Measurements from ENCODE around the gene GFRA1. TPM values are rescaled to one million over a fixed set of nuclear protein-coding genes. Genes with fewer than 3 reads are reported as not detected.

GFRA1 gene
- total and polyA plus RNA-seq, 7 donors = under 0.01 to 115 (median 38.9) TPM

- 90 to 91% methylated on average over 2 of the region's 2 CpGs for WGBS, 2 donors
- Histone ChIP-seq H3K4me1 (peaks cover 0 to 12% (median 8%) of the 10 kb centered on the region in 4 donors), H3K27ac (no peak overlapping the region), H3K4me3 (no peak overlapping the region), H3K9me3 (no peaks in the 10 kb centered on the region), H3K36me3 (no peaks in the 10 kb centered on the region), H3K27me3 (no peaks in the 10 kb centered on the region)
- no peak for DNase-seq
- intact Hi-C loops (cut with DNase I) = no loop called here
- TF ChIP-seq POLR2A (IDR thresholded peaks at IDR 0.05) = no peak
- no peak for TF ChIP-seq EP300 (IDR thresholded peaks at IDR 0.05)
- TF ChIP-seq CTCF (IDR thresholded peaks at IDR 0.05) = no peak
- no peak for TF ChIP-seq POLR2AphosphoS5 (IDR thresholded peaks at IDR 0.05)
Measured at GRCh38 chr10:116233230-116233629, 39.8 kb downstream of the GFRA1 start.

GRCh38 chr10:116232613-116233012 lies 40.4 kb downstream of the GFRA1 start:
- TF ChIP-seq POLR2AphosphoS5 (IDR thresholded peaks at IDR 0.05) = no peak
- no peak for TF ChIP-seq EP300 (IDR thresholded peaks at IDR 0.05)
- TF ChIP-seq POLR2A (IDR thresholded peaks at IDR 0.05) = no peak
- TF ChIP-seq CTCF (IDR thresholded peaks at IDR 0.05) = no peak
- Histone ChIP-seq H3K27me3 (no peaks in the 10 kb centered on the region), H3K9me3 (no peaks in the 10 kb centered on the region), H3K4me1 (peaks cover 0 to 6% (median 4%) of the 10 kb centered on the region in 4 donors), H3K4me3 (no peak overlapping the region), H3K27ac (no peak overlapping the region), H3K36me3 (no peaks in the 10 kb centered on the region)
- no peak for DNase-seq
- intact Hi-C loops (cut with DNase I) = no loop called here
- WGBS, 2 donors = 35 to 65% methylated on average over 2 of the region's 2 CpGs

GRCh38 chr10:116226766-116227165 lies 46.2 kb downstream of the GFRA1 start:
- DNase-seq = no peak
- 91 to 96% methylated on average over 6 of the region's 6 CpGs for WGBS, 2 donors

GRCh38 chr10:116226053-116226452 lies 47.0 kb downstream of the GFRA1 start:
- 83 to 87% methylated on average over 5 of the region's 5 CpGs for WGBS, 2 donors
- intact Hi-C loops (cut with DNase I) = no loop called here
- no peak for TF ChIP-seq POLR2A (IDR thresholded peaks at IDR 0.05)
- no peak for TF ChIP-seq POLR2AphosphoS5 (IDR thresholded peaks at IDR 0.05)
- TF ChIP-seq CTCF (IDR thresholded peaks at IDR 0.05) = no peak
- no peak for TF ChIP-seq EP300 (IDR thresholded peaks at IDR 0.05)

More at GRCh38 chr10:116226766-116227165, 46.2 kb downstream of the GFRA1 start:
- Histone ChIP-seq H3K36me3 (no peaks in the 10 kb centered on the region), H3K27me3 (no peaks in the 10 kb centered on the region), H3K4me3 (no peak overlapping the region), H3K4me1 (no peaks in the 10 kb centered on the region), H3K9me3 (no peaks in the 10 kb centered on the region), H3K27ac (no peak overlapping the region)
- TF ChIP-seq EP300 (IDR thresholded peaks at IDR 0.05) (no peak), POLR2AphosphoS5 (IDR thresholded peaks at IDR 0.05) (no peak), POLR2A (IDR thresholded peaks at IDR 0.05) (no peak), CTCF (IDR thresholded peaks at IDR 0.05) (no peak)
- intact Hi-C loops (cut with DNase I) = no loop called here

GRCh38 chr10:116223289-116223688 lies 49.7 kb downstream of the GFRA1 start:
- no peak for DNase-seq
- Histone ChIP-seq H3K27me3 (no peaks in the 10 kb centered on the region), H3K36me3 (no peaks in the 10 kb centered on the region), H3K9me3 (no peaks in the 10 kb centered on the region), H3K4me3 (no peak overlapping the region), H3K4me1 (no peaks in the 10 kb centered on the region), H3K27ac (no peak overlapping the region)
- WGBS, 2 donors = 77 to 91% methylated on average over 3 of the region's 3 CpGs
- intact Hi-C loops (cut with DNase I) = no loop called here
- TF ChIP-seq POLR2A (IDR thresholded peaks at IDR 0.05) = no peak
- no peak for TF ChIP-seq POLR2AphosphoS5 (IDR thresholded peaks at IDR 0.05)
- TF ChIP-seq EP300 (IDR thresholded peaks at IDR 0.05) = no peak
- TF ChIP-seq CTCF (IDR thresholded peaks at IDR 0.05) = no peak

More at GRCh38 chr10:116226053-116226452, 47.0 kb downstream of the GFRA1 start:
- Histone ChIP-seq H3K4me1 (no peaks in the 10 kb centered on the region), H3K4me3 (no peak overlapping the region), H3K36me3 (no peaks in the 10 kb centered on the region), H3K27ac (no peak overlapping the region), H3K27me3 (no peaks in the 10 kb centered on the region), H3K9me3 (no peaks in the 10 kb centered on the region)
- DNase-seq = no peak
